Colonic mucosa (tissue), 4 donors: ENCODE data around the gene UFC1. TPM values are rescaled to one million over a fixed set of nuclear protein-coding genes. Genes with fewer than 3 reads are reported as not detected.

Experiments used
- DNase-seq: peaks from one replicate; pipeline ENCODE4 v3.0.0-alpha.2; 2020
- H3K27ac ChIP-seq: fragments of 200-600 bp; one replicate; pipeline ENCODE4 v1.8.0; 2021
- H3K27me3 ChIP-seq: fragments of 200-600 bp; one replicate; pipeline ENCODE4 v1.8.0; 2021
- H3K36me3 ChIP-seq: fragments of 200-600 bp; one replicate; pipeline ENCODE4 v1.8.0; 2021
- H3K4me1 ChIP-seq: fragments of 200-600 bp; one replicate; pipeline ENCODE4 v1.8.0; 2021; ENCODE audit warnings: mild to moderate bottlenecking
- H3K4me3 ChIP-seq: fragments of 200-600 bp; one replicate; pipeline ENCODE4 v1.8.0; 2021
- H3K9ac ChIP-seq, 2 donors: one replicate each; pipeline ENCODE4 v1.7.0; 2013; ENCODE audit warnings: control low read depth in 2 of 2, low read depth in 2 of 2, low read length in 2 of 2
- H3K9me3 ChIP-seq: fragments of 200-600 bp; one replicate; pipeline ENCODE4 v1.8.0; 2021
- intact Hi-C: fragments of 100-400 bp; cut with DNase I; formaldehyde crosslinking; loops from one replicate; pipeline ENCODE4 v1.14.1; 2022
- total RNA-seq, 2 donors: library from RNA; stranded (reverse); fragmentation: NEBNext Ultra II Directional in 1 of 2; extraction: Animal tissue kit (Norgen Biotek cat#: 25700) in 1 of 2; gene quantifications; one replicate each; pipeline ENCODE4 v1.2.1, GENCODE V29; 2021
- TF ChIP-seq, protein P1 (sequence below): fragments of 200-600 bp; IDR thresholded peaks from one replicate; pipeline ENCODE4 v1.8.0; 2022; ENCODE audit warnings: antibody characterized with exemption, mild to moderate bottlenecking
- donor health status: healthy.
- donor health status: DM: no; HTN: no; CAD: no.
- donor health status: DM: no; HTN: no; CAD: no.

The UFC1 gene
- total RNA-seq, 2 donors from 2014 or later, result 94.2 to 111 TPM

DNA sequence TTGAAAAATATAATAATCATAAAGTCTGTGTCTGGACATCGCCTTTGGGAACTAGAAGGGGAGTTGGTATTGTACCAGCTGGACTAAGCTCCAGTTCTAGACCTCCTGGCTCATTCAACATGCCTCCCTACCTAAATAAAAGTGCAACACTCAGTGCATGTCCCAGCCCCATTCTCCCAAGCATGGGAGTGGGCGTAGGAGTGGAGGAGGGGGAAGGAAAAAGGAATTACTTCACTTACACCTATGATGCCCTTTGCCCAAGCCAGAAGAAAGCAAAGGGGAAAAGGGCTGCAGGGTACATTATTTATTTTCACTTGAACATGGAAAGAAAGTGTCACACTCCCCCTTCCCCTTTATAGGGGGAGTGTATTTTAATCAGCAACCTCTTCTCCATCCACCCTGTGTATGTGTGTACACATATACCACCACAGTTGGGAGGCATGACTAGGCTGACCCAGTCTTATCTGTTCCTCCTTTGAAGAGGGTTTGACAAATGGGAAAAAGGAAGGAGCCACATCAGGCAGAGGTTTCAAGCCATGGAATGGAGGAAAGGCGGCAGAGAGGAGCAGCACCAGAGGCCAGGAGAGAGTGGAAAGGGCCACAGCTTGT, 32.6 kb upstream of the UFC1 start:
- Histone ChIP-seq H3K9ac (no peak overlapping the region), H3K27me3 (no peaks in the 10 kb centered on the region), H3K4me3 (no peak overlapping the region), H3K9me3 (no peaks in the 10 kb centered on the region), H3K4me1 (peaks cover 10% of the 10 kb centered on the region), H3K36me3 (peaks cover 4% of the 10 kb centered on the region), H3K27ac (no peak overlapping the region)
- intact Hi-C loops, result no loop called here
- no peak for DNase-seq
- TF ChIP-seq, protein P1, sequence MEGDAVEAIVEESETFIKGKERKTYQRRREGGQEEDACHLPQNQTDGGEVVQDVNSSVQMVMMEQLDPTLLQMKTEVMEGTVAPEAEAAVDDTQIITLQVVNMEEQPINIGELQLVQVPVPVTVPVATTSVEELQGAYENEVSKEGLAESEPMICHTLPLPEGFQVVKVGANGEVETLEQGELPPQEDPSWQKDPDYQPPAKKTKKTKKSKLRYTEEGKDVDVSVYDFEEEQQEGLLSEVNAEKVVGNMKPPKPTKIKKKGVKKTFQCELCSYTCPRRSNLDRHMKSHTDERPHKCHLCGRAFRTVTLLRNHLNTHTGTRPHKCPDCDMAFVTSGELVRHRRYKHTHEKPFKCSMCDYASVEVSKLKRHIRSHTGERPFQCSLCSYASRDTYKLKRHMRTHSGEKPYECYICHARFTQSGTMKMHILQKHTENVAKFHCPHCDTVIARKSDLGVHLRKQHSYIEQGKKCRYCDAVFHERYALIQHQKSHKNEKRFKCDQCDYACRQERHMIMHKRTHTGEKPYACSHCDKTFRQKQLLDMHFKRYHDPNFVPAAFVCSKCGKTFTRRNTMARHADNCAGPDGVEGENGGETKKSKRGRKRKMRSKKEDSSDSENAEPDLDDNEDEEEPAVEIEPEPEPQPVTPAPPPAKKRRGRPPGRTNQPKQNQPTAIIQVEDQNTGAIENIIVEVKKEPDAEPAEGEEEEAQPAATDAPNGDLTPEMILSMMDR, result no peak

DNA sequence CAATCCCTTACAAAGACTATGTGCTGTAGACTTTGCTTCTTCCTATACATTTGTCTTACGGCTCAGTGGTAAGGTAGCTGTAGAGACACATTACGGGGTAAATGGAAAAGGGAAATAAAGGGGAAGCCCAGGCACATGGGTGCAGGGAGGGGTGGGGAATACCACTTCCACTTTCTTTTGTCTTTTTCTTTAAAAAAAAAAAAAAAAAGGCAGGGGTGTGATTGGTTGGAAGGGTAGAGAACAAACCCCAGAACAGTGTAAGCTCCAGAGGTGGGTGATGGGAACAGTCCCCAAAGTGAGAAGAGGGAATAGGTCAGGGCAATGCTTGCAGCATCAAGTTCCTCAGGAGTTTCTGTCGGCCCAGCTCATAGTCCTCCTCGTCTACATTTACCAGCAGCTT, 31.9 kb upstream of the UFC1 start:
- no peak overlapping the region for H3K4me3 ChIP-seq
- no peaks in the 10 kb centered on the region for H3K27me3 ChIP-seq
- H3K9me3 ChIP-seq, result no peaks in the 10 kb centered on the region
- H3K9ac ChIP-seq, result no peak overlapping the region
- intact Hi-C loops, result no loop called here
- H3K27ac ChIP-seq, result no peak overlapping the region
- no peak for DNase-seq
- TF ChIP-seq, protein P1, result no peak
- peaks cover 3% of the 10 kb centered on the region for H3K4me1 ChIP-seq
- H3K36me3 ChIP-seq, result peaks cover 4% of the 10 kb centered on the region

- H3K36me3 ChIP-seq, result peaks cover 4% of the 10 kb centered on the region
- TF ChIP-seq, protein P1, result no peak
- H3K4me1 ChIP-seq, result no peaks in the 10 kb centered on the region
- DNase-seq, result no peak
- no peak overlapping the region for H3K4me3 ChIP-seq
- H3K27me3 ChIP-seq, result no peaks in the 10 kb centered on the region
- intact Hi-C loops, result no loop called here
- no peaks in the 10 kb centered on the region for H3K9me3 ChIP-seq
- no peak overlapping the region for H3K27ac ChIP-seq
- no peak overlapping the region for H3K9ac ChIP-seq
These were observed 30.8 kb upstream of the UFC1 start for GRCh38 chr1:161122967-161123366.

GRCh38 chr1:161127649-161128048, 26.1 kb upstream of the UFC1 start:
- no peaks in the 10 kb centered on the region for H3K4me1 ChIP-seq
- no peak overlapping the region for H3K27ac ChIP-seq
- H3K27me3 ChIP-seq, result no peaks in the 10 kb centered on the region
- H3K9me3 ChIP-seq, result no peaks in the 10 kb centered on the region
- no peak for DNase-seq
- TF ChIP-seq, protein P1, result no peak
- no peak overlapping the region for H3K4me3 ChIP-seq
- H3K9ac ChIP-seq, result no peak overlapping the region
- intact Hi-C loops, result no loop called here
- H3K36me3 ChIP-seq, result no peaks in the 10 kb centered on the region

- Histone ChIP-seq H3K27ac (no peak overlapping the region), H3K27me3 (no peaks in the 10 kb centered on the region), H3K36me3 (no peaks in the 10 kb centered on the region), H3K4me3 (no peak overlapping the region), H3K9ac (no peak overlapping the region), H3K9me3 (no peaks in the 10 kb centered on the region), H3K4me1 (peaks cover 1% of the 10 kb centered on the region)
- TF ChIP-seq, protein P1, result no peak
- intact Hi-C loops, result no loop called here
- no peak for DNase-seq
These were observed 25.0 kb upstream of the UFC1 start for GRCh38 chr1:161128591-161129420.
